ENCODE measurements around the gene FAM47E. TPM values are rescaled to one million over a fixed set of nuclear protein-coding genes. Genes with fewer than 3 reads are reported as not detected.

Gene FAM47E
- total RNA-seq, 1 donor from 2014 or later: 3.0 TPM

- intact Hi-C loops (cut with micrococcal nuclease): no loop called here
- Histone ChIP-seq H3K27me3 (ENCODE audit: low read depth) (no peaks in the 10 kb centered on the region), H3K27ac (replicated peaks) (no peak overlapping the region), H3K36me3 (no peaks in the 10 kb centered on the region), H3K4me3 (no peak overlapping the region), H3K9me3 (replicated peaks) (peaks cover 38% of the 10 kb centered on the region), H3K4me1 (no peaks in the 10 kb centered on the region)
- DNase-seq: no peak
- no peak for TF ChIP-seq CTCF (IDR thresholded peaks at IDR 0.05; ENCODE audit: borderline replicate concordance)
These were observed 73.6 kb downstream of the FAM47E start for GRCh38 chr4:76325072-76325471.

GRCh38 chr4:76326515-76326914 is 75.0 kb downstream of the FAM47E start:
- H3K4me3 ChIP-seq: no peak overlapping the region
- H3K36me3 ChIP-seq: no peaks in the 10 kb centered on the region
- intact Hi-C loops (cut with micrococcal nuclease): no loop called here
- no peaks in the 10 kb centered on the region for H3K4me1 ChIP-seq
- no peak for TF ChIP-seq CTCF (IDR thresholded peaks at IDR 0.05; ENCODE audit: borderline replicate concordance)
- no peak overlapping the region for H3K27ac ChIP-seq (replicated peaks)
- no peaks in the 10 kb centered on the region for H3K27me3 ChIP-seq (ENCODE audit: low read depth)
- H3K9me3 ChIP-seq (replicated peaks): peaks cover 31% of the 10 kb centered on the region
- no peak for DNase-seq

Other genes with a start within 250 kb of the FAM47E start
- 0.22 TPM for gene CXCL9, start 244.2 kb upstream of the FAM47E start, total RNA-seq
- gene CXCL10, start 228.2 kb upstream of the FAM47E start, total RNA-seq: not detected
- not detected for gene CXCL11, start 215.7 kb upstream of the FAM47E start, total RNA-seq
- 105 TPM for gene ART3, start 177.0 kb upstream of the FAM47E start, total RNA-seq
- 18.0 TPM for gene NUP54, start 103.3 kb upstream of the FAM47E start, total RNA-seq
- gene SCARB2, start 37.9 kb upstream of the FAM47E start, total RNA-seq: 87.4 TPM
- 24.3 TPM for gene STBD1, start 55.0 kb downstream of the FAM47E start, total RNA-seq
- gene CCDC158, start 169.4 kb downstream of the FAM47E start, total RNA-seq: 0.11 TPM
- 16.2 TPM for gene SHROOM3, start 183.5 kb downstream of the FAM47E start, total RNA-seq

Measured in left ventricle myocardium inferior (tissue), 1 donor.